Activated CD4-positive, alpha-beta T cell treated with anti-CD3 and anti-CD28 coated beads, Interleukin-2, Interleukin-6, amounts not matched to agents 100 ng/mL and 50 ng/mL, durations not matched to agents 16 hours and 8 hours (primary cell): ENCODE results near the gene RPA1.

Experiments
- DNase-seq: peaks from one replicate; pipeline ENCODE4 v3.0.0-alpha.2; 2020

The RPA1 gene

DNA sequence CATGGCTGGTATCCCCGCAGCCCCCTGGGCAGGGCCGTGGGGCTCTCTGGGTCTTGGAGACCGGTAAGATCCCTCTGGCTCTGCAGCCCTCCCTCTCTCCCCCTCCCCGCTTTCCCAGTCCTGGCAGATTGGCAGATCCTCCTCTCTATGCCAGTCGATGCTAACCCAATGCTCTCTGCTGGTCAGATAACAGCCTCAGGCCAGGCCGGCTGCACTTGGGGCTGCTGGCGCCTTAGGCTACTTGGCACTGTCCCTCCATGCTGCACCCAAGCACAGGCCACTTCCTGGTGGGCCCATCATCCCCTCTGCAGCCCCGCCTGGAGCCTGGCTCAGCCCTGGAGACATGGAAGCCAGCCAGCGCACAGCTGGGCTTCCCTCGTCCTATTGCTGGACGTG lies 113.6 kb downstream of the RPA1 start:
- DNase-seq, result no peak

GRCh38 chr17:1945621-1946020 lies 115.8 kb downstream of the RPA1 start:
- no peak for DNase-seq

DNA sequence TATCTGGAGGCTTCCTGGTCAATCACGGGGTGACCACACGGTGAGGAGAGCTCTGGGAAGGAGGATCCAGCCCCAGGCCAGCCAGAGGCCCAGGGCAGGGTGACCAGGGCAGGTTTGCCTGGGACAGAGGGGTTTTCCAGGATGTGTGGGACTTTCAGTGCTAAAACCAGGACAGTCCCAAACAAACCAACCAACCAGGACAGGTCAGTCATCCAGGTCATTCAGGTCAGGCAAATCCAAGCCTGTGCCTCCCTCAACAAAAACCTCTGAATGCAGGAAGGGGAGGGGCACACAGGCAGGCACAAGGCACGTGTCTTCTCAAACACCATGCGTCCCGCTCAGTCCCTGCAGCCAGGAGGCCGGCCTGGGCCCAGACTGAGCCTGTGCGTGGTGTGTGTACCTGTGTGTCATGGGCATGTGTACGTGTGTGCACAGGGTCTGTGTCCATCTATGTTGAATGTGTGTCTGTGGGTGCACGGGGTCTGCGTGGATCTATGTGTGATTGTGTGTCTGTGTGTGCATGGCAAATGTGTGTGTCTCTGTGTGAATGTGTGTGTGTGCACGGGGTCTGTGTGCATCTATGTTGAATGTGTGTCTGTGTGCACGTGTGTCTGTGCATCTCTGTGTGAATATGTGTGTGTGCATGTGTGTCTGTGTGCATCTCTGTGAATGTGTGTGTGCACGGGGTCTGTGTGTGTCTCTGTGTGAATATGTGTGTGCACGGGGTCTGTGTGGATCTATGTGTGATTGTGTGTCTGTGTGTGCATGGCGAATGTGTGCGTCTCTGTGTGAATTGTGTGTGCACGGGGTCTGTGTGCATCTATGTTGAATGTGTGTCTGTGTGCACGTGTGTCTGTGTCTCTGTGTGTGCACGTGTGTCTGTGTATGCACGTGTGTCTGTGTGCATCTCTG lies 116.5 kb downstream of the RPA1 start:
- DNase-seq, result no peak

GRCh38 chr17:1947229-1947742 lies 117.5 kb downstream of the RPA1 start:
- DNase-seq, result no peak

DNA sequence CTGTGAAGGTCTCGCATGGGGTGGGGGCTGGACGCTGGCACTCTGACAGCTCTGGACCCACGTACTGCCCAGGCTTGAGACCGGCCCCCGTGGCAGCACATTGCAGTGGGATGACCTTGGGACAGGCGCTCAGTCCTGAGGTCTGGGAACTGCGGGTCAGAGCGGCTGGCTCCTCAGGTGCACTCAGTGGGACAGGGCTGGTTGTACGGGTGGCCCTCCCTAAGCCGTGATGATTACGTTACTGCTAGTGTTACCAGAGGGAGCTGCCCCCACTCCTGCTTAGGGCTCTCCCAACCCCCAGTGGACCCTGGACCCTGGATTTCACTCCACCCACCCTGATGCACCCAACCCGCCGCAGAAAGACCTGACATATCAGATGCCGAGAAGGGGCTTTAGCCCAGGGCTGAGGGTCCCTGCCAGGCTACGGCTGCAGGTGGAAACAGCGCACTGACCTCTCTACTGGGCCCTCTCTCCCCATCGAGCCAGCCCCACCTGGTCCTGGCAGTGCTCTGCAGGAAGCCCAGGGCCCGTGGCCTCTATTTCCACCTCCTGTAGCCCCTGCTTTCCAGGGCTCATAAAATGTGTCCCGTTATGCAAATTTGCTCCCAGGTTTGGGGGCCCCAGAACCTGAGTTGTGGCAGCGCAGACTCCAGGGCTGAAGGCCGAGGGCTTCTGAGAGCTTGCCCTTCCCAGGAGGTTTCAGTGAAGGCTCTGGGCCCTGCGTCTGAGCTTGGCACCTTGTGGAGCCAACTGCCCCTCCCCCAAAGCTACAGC lies 118.1 kb downstream of the RPA1 start:
- no peak for DNase-seq

DNA sequence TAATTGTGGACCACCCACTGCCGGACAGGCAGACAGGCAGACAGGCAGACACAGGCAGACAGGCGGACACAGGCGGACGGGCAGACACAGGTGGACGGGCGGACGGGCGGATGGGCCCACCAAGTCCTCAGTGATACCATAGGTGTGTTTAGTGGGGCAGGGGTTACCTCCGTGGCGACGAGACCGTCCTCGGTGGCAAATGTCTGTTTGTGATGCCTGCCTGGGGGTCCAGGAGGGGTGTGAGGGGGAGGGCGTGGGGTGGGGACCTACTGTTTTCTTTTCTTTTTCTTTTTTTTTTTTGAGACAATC lies 118.7 kb downstream of the RPA1 start:
- DNase-seq, result no peak
